Astrocyte of the spinal cord (primary cell): Measurements from ENCODE around the gene FAM240A.

ENCODE experiments used
- DNase-seq: peaks from one replicate; pipeline ENCODE4 v3.0.0; 2011; ENCODE audit warnings: low read depth, low spot score
- H3K4me3 ChIP-seq: 2 replicates; pipeline ENCODE4 v1.5.1; 2011; ENCODE audit warnings: low read depth, mild to moderate bottlenecking, low read length, moderate library complexity
- in situ Hi-C: cut with HindIII; loops from 2 replicates; pipeline ENCODE4 v1.10.0; 2017; ENCODE audit warnings: low sequenced_read_pairs
- TF ChIP-seq, protein P1 (sequence below): IDR thresholded peaks from 2 replicates; pipeline ENCODE4 v1.5.1; 2012; ENCODE audit warnings: low read depth, mild to moderate bottlenecking, low read length, inconsistent platforms

Gene FAM240A

DNA sequence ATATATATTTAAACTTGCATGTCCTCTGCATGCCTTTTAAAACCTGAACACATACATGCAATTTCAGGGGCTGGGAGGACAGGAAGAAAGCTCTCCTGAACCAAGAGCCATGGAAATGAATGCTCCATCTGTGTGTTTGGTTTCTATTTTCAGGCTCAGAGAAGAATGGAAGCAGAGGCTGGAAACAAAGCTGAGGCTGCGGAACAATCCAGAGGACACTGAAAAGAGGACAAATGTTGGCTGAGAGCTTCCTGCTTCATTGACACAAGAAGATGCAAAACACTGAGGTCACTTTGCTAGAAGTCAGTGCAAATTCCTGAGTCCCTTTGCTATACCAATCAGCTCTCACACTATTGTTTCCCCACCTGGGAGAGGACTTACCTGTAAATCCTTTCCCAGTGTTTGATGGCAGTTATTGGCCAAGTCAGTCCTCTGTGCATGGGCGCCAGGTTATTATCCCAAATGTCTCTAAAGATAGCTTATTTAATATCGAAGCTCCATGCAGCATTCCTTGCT, 12.7 kb downstream of the FAM240A start:
- in situ Hi-C loops: no loop called here
- H3K4me3 ChIP-seq: no peak overlapping the region
- DNase-seq: no peak
- TF ChIP-seq, protein P1, sequence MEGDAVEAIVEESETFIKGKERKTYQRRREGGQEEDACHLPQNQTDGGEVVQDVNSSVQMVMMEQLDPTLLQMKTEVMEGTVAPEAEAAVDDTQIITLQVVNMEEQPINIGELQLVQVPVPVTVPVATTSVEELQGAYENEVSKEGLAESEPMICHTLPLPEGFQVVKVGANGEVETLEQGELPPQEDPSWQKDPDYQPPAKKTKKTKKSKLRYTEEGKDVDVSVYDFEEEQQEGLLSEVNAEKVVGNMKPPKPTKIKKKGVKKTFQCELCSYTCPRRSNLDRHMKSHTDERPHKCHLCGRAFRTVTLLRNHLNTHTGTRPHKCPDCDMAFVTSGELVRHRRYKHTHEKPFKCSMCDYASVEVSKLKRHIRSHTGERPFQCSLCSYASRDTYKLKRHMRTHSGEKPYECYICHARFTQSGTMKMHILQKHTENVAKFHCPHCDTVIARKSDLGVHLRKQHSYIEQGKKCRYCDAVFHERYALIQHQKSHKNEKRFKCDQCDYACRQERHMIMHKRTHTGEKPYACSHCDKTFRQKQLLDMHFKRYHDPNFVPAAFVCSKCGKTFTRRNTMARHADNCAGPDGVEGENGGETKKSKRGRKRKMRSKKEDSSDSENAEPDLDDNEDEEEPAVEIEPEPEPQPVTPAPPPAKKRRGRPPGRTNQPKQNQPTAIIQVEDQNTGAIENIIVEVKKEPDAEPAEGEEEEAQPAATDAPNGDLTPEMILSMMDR: no peak

DNA sequence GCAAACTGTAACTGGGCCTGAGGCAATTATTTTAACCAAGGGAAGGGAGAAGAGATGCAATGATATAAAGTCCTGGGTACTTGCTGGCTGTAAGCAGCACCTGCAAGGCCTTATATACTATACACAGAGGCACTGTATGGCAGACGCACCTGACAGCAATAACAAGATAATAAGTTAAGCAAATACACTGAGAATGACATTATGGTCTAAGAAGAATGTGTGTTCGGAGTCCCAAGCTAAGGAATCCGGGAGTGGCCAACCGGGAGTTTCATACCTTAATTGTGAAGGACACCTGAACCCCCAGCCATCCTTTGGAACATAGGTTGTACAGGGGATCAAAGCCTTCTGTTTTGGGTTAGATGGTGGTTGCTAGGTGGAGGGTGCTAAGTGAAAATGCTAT, 13.7 kb downstream of the FAM240A start:
- in situ Hi-C loops: no loop called here
- TF ChIP-seq, protein P1: no peak
- H3K4me3 ChIP-seq: no peak overlapping the region
- no peak for DNase-seq

DNA sequence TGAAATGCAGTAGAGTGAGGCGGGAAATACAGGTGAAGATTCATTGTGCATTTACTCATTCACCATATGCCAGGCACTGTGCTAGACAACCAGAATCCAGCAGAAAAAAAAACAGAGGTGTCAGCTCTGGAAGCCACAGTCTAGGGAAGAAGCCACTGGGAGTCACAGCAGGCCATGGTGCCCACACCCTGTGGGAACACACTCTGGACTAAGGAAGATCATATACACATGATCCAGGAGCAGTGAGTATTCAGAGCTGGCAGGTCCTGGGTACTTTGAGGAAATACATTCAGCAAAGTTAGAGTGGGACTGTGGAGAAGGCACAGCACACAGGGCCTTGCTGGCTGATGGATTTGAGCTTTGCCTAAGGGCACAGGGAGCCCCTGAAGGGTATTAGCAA, 14.8 kb downstream of the FAM240A start:
- TF ChIP-seq, protein P1: no peak
- no peak for DNase-seq
- in situ Hi-C loops: no loop called here
- no peak overlapping the region for H3K4me3 ChIP-seq

DNA sequence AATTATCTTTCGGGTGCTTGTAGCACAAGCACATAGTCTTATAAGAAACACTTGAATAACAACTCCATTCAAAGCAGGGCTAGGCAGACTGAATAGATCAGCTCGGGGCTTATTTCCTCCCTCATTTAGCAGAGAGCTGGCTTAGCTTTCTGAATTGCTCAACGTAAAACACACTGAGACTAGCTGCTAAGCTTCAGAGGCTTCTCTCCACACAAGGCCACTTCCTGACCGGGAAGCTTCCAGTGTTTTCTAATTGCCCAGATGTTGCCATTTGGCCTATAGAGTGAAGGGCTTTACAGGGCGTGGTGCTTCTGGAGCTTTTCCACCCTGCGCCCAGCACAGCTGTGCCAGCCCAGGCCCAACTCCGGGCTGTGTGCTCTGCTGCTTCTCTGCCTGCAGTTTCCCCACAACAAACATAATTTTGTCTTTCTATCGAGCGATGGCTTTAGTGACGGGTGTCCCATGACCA, 16.6 kb downstream of the FAM240A start:
- H3K4me3 ChIP-seq: no peak overlapping the region
- in situ Hi-C loops: no loop called here
- no peak for DNase-seq
- TF ChIP-seq, protein P1: no peak

DNA sequence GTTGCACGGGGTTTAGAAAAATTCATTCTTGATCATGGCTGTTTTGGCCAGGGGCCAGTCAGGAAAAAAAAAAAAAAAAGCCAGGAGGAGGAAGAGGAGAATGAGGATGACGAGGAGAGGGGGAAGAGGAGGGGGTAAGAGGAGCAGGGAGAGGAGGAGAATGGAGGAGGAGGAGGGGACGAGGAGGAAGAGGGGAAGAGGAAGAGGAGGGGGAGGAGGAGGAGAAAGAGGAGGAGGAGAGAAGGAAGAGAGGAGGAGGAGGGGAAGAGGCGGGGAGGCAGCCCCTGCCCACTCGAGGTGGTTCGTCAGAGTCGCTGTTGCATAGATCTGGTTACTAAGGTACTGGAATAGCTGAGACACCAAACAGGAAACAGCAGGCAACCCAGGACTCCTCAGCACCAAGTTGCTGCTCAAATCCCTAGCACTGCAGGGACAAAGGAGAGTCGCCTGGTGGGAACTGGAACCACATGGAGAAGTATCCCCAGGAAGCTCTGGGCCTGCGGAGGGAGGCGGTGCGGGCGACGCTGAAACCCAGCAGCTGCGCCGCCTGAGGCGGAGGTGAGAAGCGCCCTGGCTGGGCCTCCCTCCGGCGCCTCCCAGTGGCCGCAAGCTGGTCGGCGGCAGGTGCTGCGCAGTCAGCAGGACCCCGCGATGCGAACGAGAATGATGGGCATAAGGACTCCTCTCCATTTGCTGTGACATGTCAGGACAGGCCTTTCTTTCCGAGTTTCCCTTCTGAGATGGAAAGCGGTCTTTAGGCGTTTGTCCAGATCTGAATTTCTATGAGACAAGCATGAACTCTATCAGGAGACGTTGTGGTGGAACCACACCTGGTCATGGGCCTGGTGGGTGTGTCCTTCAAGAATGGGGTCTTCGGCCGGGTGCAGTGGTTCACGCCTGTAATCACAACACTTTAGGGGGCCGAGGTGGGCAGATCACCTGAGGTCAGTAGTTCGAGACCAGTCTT, 17.5 kb downstream of the FAM240A start:
- in situ Hi-C loops: no loop called here
- H3K4me3 ChIP-seq: peak overlapping the region; percentile 35
- peak; percentile 78 for DNase-seq
- TF ChIP-seq, protein P1: peak; percentile 98

DNA sequence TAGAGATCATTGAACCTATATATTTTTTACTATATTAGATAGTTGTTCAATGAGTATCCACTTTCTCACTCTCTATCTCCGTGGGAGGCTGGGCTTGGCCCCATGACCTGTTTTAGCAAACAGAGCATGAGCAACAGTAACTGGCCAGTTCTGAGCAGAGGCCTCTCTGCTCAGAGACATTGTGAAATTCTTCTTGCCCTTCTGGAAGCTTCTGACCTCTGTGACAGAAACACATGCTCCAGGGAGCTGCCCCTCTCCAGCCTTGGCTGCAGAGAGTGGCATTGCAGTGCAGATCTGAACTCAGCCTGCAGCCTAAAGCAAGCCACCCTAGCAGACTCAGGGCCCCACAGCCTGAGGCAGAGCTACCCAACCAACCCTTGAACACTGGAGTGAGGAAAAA, 20.5 kb downstream of the FAM240A start:
- in situ Hi-C loops: no loop called here
- DNase-seq: no peak
- TF ChIP-seq, protein P1: no peak
- no peak overlapping the region for H3K4me3 ChIP-seq
